PC-9 (cell line): ENCODE measurements around the gene GLOD5.

Experiments used
- EZH2 ChIP-seq: fragments of 200-600 bp; sonication (generic); IDR thresholded peaks from 2 replicates; pipeline ENCODE4 v1.8.0; 2017; ENCODE audit warnings: antibody characterized with exemption, low read depth
- TF ChIP-seq, protein P1 (sequence below): fragments of 200-600 bp; sonication (generic); conservative IDR thresholded peaks from 2 replicates; pipeline ENCODE4 v1.6.1; 2017; ENCODE audit warnings: mixed run types, antibody characterized with exemption, mild to moderate bottlenecking, moderate library complexity

DNA sequence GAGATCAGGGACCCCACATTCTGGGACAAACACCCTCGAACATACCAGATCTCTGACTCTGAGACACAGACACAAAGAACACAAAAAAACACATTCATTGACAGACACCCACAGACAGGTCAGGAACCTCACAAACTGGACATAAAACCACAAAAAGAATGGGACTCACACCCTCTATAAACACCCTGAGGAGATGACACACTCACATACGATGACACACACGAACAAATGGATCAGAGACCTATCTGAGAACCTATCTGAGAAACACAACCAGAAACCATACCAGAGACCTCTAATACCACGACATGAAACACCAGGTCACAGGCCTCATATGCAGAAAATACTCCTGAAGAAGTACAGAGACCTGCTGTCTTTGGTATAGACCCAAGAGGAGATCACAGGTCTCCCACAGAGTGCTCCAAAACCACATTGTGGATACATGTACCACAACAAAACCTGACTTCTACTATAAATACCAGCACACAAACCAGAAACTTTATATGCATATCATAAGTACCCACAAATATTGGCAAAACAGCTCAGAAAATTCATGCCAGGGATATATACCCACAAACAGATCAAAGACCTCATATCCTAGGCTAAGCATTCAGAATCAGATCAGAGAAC lies 45.6 kb upstream of the GLOD5 start:
- TF ChIP-seq, protein P1, sequence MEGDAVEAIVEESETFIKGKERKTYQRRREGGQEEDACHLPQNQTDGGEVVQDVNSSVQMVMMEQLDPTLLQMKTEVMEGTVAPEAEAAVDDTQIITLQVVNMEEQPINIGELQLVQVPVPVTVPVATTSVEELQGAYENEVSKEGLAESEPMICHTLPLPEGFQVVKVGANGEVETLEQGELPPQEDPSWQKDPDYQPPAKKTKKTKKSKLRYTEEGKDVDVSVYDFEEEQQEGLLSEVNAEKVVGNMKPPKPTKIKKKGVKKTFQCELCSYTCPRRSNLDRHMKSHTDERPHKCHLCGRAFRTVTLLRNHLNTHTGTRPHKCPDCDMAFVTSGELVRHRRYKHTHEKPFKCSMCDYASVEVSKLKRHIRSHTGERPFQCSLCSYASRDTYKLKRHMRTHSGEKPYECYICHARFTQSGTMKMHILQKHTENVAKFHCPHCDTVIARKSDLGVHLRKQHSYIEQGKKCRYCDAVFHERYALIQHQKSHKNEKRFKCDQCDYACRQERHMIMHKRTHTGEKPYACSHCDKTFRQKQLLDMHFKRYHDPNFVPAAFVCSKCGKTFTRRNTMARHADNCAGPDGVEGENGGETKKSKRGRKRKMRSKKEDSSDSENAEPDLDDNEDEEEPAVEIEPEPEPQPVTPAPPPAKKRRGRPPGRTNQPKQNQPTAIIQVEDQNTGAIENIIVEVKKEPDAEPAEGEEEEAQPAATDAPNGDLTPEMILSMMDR: no peak
- TF ChIP-seq EZH2: no peak
